Hepatocyte (in vitro differentiated cells): Measurements from ENCODE around the gene DNM3.

ENCODE experiments used
- EZH2phosphoT487 ChIP-seq: fragments of 200-600 bp; sonication (generic); IDR thresholded peaks from one replicate; pipeline ENCODE4 v1.6.1; 2018; ENCODE audit warnings: antibody characterized with exemption, mild to moderate bottlenecking, low read depth, moderate library complexity; ENCODE audit not compliant: unreplicated experiment, severe bottlenecking
- TF ChIP-seq, protein P1 (sequence below): fragments of 200-600 bp; sonication (generic); IDR thresholded peaks from 2 replicates; pipeline ENCODE4 v1.5.1; 2016; ENCODE audit warnings: antibody characterized with exemption, mild to moderate bottlenecking; ENCODE audit not compliant: poor library complexity

DNA sequence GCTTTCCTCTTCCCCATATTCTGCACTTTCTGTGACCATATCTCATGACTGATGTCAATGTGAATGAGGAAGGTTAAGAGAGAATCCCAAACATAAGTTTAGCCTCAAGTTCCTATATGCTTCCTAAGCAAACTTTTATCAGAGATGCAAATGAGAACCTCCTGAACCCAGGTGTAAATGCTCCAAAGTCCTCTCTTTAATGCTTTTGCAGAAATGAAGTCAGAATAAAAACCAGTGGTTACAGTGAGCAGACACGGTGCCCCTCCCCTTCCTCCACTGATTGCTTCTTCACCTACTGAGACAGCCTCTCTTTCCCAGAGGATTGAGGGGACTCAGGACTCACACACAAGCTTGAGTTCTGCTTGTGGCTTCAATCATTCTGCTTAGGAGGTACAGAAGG, 614.2 kb downstream of the DNM3 start:
- no peak for TF ChIP-seq EZH2phosphoT487
- TF ChIP-seq, protein P1, sequence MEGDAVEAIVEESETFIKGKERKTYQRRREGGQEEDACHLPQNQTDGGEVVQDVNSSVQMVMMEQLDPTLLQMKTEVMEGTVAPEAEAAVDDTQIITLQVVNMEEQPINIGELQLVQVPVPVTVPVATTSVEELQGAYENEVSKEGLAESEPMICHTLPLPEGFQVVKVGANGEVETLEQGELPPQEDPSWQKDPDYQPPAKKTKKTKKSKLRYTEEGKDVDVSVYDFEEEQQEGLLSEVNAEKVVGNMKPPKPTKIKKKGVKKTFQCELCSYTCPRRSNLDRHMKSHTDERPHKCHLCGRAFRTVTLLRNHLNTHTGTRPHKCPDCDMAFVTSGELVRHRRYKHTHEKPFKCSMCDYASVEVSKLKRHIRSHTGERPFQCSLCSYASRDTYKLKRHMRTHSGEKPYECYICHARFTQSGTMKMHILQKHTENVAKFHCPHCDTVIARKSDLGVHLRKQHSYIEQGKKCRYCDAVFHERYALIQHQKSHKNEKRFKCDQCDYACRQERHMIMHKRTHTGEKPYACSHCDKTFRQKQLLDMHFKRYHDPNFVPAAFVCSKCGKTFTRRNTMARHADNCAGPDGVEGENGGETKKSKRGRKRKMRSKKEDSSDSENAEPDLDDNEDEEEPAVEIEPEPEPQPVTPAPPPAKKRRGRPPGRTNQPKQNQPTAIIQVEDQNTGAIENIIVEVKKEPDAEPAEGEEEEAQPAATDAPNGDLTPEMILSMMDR: no peak
